NCI-H187 (cell line): ENCODE measurements around the gene TCEA2.

Experiments used
- DNase-seq, 2 experiments: peaks; one replicate each; lab custom pipeline; 2025; lab: John Stamatoyannopoulos, UW

Gene TCEA2

GRCh38 chr20:64049060-64049877, 13.7 kb upstream of the TCEA2 start, which contains the start of gene SOX18:
TSS of gene SOX18 (minus strand) at chr20:64049639. CDS start at chr20:64049516, 123 bp downstream.
- DNase-seq = no peak

DNA sequence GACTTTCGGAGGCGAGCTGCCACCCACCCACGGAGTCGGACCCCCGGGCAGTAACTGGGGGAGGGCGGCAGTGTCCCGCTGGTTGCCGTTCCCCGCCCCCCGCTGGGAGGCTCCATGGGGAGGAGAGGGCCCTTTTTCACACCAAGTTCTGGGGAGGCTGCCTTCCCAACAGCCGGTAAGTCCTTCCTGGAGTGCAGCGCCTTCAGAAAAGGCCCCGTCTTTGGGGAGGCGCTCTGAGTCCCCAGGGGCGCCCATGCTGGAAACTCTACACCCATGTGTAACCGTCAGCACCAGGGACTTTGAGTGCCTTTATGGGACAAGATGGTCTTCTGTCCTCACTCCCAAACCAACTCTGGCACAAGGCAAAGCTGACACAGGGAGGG, 13.1 kb upstream of the TCEA2 start:
- DNase-seq = no peak

- no peak for DNase-seq
Measured at GRCh38 chr20:64050261-64051032, 12.6 kb upstream of the TCEA2 start.

- no peak for DNase-seq
Measured at GRCh38 chr20:64051033-64051452, 12.0 kb upstream of the TCEA2 start.

DNA sequence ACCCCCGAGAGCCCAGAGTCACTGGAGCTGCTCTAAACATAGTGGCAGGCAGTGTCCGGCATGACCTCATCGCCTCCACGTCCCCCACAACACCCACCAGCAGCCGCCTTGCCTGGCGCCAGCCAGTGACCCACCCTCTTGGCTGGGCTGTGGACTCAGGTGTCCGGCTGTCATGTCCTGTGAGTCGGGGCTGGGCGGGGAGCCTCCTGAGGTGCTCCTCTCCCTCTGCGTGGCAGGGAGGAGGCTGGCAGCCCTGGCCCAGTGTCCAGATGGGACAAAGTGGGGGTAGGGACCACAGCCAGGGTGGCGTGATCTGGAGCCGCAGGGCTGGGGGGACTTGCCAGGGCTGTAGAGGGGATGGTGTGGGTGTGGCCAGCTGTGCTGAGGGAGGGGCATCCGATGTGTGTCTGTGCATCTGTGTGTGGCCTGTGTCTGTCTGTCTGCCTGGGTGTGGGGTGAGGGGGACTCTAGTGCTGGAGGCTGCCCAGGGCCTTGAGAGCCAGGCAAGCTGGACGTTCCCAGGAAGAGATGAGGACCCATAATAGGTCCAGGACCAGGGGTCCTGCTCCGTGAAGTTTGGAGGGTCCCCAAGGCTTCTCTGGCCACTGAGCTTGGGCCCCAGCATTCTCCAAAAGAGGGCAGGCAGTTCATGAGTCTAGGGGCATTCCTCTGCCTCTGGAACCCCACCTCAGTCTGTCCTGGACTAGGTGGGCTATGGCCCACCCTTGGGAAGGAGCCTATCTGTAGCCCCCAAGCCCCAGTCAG, 11.3 kb upstream of the TCEA2 start:
- DNase-seq = no peak

DNA sequence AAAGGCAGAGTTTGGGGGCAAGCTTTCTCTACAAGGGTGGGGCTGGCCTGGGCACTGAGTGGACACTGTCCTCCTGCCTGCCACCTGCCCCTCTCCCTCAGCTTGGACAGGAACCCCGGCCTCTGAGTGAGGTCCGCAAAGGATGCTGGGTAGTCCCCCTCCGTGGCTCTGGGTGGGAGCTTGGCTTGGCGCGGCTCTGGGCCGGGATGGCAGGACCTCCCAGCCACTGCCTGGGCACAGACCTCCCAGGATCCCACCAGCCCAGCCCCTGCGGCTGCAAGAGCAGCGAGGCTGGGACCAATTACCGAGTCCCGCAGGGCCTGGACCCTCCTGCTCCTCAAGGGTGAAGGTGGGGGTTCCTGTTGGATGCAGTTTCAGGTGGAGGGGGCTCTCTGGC, 10.7 kb upstream of the TCEA2 start:
- DNase-seq = no peak

GRCh38 chr20:64052987-64053840, 9.8 kb upstream of the TCEA2 start:
- DNase-seq = no peak

- DNase-seq = no peak
Measured at GRCh38 chr20:64053841-64054661, 8.9 kb upstream of the TCEA2 start.

GRCh38 chr20:64055396-64055892, 7.6 kb upstream of the TCEA2 start:
- DNase-seq = no peak

DNA sequence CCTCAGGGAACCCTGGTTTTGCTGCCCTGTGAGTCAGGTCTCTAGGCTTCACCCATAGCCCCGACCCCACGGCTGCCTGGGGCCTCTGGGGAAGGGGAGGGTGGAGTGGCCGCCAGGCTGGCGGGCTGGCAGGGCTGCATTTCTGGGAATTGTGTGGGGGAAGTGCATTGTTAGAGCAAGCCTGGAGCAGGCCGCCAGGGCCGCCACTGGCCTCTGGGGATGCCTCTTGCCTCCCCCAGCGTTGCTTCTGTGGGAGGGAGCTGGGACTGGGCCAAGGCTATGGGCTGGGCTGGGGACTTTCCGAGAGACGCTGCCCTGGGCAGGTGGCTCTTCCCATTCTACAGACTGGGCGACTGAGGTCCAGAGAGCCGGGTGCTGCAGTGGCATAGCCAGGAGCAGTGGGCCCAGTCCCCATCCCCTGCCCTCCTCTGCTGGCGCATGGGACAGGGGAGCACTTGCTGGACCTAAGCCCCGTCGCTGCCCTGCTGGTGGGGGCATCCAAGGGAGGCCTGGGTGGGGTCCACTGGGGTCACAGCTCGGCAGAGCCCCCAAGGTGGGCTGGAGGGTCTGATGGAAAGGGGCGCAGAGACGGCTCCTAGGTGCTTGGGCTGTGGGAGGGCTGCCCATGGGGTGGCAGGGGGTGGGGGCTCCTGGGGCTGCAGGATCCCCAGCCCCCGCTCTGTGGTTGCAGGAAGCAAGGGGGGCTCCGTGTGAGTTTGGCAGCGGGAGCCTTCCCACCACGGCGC, 6.9 kb upstream of the TCEA2 start:
- DNase-seq = no peak

GRCh38 chr20:64056639-64056888, 6.4 kb upstream of the TCEA2 start:
- no peak for DNase-seq

GRCh38 chr20:64056889-64057627, 5.9 kb upstream of the TCEA2 start:
- DNase-seq = no peak

DNA sequence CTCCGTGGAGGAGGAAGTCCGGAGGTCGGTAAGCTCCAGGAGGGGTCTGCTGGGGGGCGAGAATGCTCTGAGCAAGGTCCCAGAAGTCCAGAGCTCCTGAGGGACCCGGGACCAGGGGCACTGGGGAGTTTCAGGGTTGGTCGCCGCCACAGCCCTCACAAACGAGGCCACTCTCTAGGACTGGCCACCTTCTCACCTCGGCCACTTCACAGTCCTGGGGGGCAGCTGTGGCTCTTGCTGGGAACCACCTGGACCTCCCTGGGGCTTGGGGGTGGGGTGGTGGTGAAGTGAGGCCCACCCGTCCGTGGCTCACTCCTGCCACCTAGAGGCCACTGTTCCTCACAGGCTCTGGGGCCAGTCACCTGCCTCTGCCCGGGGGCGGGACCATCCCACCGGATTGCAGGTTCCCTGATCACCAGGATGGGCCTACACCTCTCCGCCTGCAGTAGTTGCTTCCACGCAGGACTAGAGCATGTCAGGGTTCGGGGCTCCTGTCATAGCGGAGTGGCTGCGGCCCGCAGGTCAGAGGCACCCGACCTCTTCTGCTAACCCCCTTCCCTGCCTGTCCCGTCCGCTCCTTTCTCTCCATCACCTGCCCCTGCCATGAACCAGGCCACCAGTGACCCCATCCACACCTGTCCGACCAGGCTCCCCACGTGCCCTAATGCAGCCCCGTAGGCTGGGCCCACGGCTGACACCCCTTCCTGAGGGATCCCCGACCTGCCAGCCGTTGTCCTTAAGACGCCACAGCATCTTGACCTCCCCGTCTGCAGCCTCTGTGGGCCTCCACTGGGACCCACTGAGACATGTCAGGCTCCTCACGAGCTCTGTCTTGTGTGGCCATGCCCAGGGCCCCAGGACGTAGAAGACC, 5.1 kb upstream of the TCEA2 start:
- peak; percentile 37 to 69 for DNase-seq

DNA sequence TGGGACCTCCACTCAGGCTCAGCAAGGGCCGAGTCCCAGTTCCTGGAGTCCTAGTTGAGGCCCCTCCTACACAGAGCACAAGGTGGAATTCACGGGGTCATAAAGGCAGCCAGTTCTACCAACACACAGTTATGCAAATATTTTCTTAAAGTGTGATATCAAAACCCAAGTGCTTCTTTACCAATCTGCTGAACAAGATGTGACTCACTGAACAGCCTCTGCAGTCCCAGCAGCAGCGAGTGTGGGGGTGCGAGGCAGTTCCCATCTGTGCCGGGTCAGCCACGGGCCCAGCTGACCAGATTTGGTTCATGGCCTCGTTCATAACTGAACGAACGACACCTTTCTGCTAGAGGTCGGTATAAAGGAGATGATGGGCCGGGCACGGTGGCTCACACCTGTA, 4.5 kb upstream of the TCEA2 start:
- no peak for DNase-seq

DNA sequence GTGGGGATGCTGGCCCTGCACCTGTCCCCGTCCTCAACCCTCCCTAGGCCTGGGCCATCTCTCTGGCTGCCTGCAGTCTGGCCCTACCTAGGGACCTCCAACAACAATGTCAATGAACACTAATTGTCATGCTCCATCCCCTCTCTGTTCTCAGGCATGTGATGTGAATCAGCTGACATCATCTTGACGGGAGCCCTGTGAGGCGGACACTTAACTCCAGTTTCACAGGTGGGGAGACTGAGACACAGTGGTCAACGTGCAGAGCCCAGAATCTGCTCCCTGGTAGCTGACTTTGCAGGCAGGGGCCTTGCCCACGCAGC, 762 bp upstream of the TCEA2 start:
- no peak for DNase-seq

- DNase-seq = no peak
Measured at GRCh38 chr20:64063389-64064144, 569 bp downstream of the TCEA2 start.

- no peak for DNase-seq
Measured at GRCh38 chr20:64064145-64064698, 1.2 kb downstream of the TCEA2 start.
